ENCODE results near the gene DCST2. TPM values are rescaled to one million over a fixed set of nuclear protein-coding genes. Genes with fewer than 3 reads are reported as not detected.
A peak's percentile ranks its signal among the peaks of the same experiment; 100 is the strongest.

Gene DCST2
- total and polyA plus RNA-seq, 7 donors, result 0.27 to 2.0 (median 0.43) TPM; not detected in 3

DNA sequence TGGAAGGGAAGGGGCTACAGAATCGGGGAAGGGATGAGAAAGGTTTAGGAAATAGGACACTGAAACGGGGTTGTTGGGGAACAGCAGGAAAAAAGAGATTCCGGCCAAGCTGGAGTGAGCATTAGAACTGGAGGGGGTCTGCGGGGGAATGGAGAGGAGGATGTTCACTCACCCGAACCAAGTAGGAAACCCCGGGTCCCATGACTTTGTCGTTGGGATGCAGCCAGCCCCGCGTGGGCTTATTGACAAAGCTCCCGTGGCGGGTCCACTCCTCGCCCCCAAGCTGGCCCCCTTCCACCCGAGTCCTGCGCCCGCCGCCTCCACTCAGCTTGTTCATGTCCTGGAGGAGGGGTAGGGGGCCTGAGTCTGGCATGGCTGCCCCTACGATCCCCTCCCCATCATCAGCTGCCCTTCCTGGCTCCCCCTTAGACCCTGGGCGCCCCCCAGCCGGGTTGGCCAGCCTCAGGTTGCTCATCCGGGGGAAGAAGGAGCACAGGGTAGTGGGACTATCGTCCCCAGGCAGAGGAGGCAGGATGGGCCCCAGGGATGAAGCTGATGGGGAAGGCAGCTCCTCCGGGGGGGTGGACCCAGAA is 63.6 kb downstream of the DCST2 start:
- peak overlapping the region; percentile 95 to 98 (median 96) for H3K27ac ChIP-seq
- peaks cover 0 to 56% (median 51%) of the 10 kb centered on the region in 4 donors for H3K4me1 ChIP-seq
- TF ChIP-seq, protein P1, sequence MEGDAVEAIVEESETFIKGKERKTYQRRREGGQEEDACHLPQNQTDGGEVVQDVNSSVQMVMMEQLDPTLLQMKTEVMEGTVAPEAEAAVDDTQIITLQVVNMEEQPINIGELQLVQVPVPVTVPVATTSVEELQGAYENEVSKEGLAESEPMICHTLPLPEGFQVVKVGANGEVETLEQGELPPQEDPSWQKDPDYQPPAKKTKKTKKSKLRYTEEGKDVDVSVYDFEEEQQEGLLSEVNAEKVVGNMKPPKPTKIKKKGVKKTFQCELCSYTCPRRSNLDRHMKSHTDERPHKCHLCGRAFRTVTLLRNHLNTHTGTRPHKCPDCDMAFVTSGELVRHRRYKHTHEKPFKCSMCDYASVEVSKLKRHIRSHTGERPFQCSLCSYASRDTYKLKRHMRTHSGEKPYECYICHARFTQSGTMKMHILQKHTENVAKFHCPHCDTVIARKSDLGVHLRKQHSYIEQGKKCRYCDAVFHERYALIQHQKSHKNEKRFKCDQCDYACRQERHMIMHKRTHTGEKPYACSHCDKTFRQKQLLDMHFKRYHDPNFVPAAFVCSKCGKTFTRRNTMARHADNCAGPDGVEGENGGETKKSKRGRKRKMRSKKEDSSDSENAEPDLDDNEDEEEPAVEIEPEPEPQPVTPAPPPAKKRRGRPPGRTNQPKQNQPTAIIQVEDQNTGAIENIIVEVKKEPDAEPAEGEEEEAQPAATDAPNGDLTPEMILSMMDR (IDR thresholded peaks at IDR 0.05), result no peak
- no peak for TF ChIP-seq POLR2AphosphoS5 (IDR thresholded peaks at IDR 0.05)
- no peak for TF ChIP-seq EP300 (IDR thresholded peaks at IDR 0.05)
- no peak for TF ChIP-seq POLR2A (IDR thresholded peaks at IDR 0.05)
- H3K36me3 ChIP-seq, result peaks cover 19 to 36% (median 27%) of the 10 kb centered on the region in 4 donors
- no peaks in the 10 kb centered on the region for H3K27me3 ChIP-seq
- WGBS, 2 donors, result 56 to 70% methylated on average over 22 of the region's 22 CpGs
- H3K4me3 ChIP-seq, result peak overlapping the region; percentile 36 to 50 (median 45)
- H3K9me3 ChIP-seq, result no peaks in the 10 kb centered on the region
- no peak for DNase-seq
- intact Hi-C loops (cut with DNase I), result loop anchor here (5.0 kb wide), 1 partner anchor 92 kb away; the partner anchor contains the start of gene EFNA4

DNA sequence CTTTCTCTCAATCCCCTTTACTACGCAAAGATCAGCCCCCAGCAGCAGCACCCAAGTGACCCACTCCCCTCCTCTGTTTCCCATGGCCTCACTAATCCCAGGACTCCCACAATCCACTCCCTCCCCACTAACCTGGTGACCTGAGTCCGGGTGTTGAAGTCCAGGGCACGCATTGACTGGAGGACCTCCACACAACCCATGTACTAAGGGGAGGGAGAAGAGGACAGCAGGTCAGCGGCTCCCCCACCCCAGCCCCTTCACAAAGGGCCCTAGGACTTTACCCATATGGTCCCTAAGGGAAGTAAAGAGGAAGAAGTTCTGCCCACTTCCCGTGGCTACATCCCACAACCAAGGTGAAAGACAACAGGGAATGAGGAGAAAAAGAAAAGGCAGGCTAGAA is 64.3 kb downstream of the DCST2 start:
- Histone ChIP-seq H3K27me3 (no peaks in the 10 kb centered on the region), H3K27ac (peak overlapping the region; percentile 95 to 98 (median 96)), H3K9me3 (no peaks in the 10 kb centered on the region), H3K36me3 (peaks cover 19 to 43% (median 32%) of the 10 kb centered on the region in 4 donors), H3K4me3 (peak overlapping the region in 3 of 4 donors; percentile 42 to 50 (median 48)), H3K4me1 (peaks cover 0 to 56% (median 51%) of the 10 kb centered on the region in 4 donors)
- DNase-seq, result no peak
- TF ChIP-seq, protein P1 (IDR thresholded peaks at IDR 0.05), result no peak
- TF ChIP-seq EP300 (IDR thresholded peaks at IDR 0.05) (no peak), POLR2AphosphoS5 (IDR thresholded peaks at IDR 0.05) (no peak), POLR2A (IDR thresholded peaks at IDR 0.05) (no peak)
- intact Hi-C loops (cut with DNase I), result no loop called here
- WGBS, 2 donors, result 76 to 84% methylated on average over 5 of the region's 5 CpGs

DNA sequence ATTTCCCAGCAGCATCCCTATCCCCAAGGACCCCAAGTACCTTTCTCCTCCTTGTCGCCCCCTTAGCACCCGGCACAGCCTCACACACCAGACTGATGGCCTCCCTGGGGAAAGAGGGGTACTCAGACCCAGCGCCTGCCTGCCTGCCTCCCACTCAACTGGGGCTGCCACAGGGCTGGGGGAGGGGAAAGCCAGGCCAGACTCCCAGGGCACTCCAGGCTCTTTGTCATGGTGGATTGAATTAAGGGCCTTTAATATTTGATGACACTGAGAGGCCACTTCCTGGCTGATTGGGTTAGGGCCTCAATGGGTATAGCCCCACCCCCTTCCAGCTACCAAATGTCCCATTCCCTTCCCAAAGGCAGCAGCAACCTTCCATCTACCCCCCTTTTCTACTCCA is 64.8 kb downstream of the DCST2 start:
- Histone ChIP-seq H3K4me1 (peaks cover 0 to 56% (median 51%) of the 10 kb centered on the region in 4 donors), H3K9me3 (no peaks in the 10 kb centered on the region), H3K36me3 (peaks cover 19 to 49% (median 37%) of the 10 kb centered on the region in 4 donors), H3K4me3 (peak overlapping the region in 2 of 4 donors; percentile 48 to 50), H3K27me3 (no peaks in the 10 kb centered on the region), H3K27ac (peak overlapping the region; percentile 95 to 98 (median 96))
- WGBS, 2 donors, result 89 to 97% methylated on average over 3 of the region's 3 CpGs
- intact Hi-C loops (cut with DNase I), result no loop called here
- no peak for DNase-seq
- TF ChIP-seq, protein P1 (IDR thresholded peaks at IDR 0.05), result no peak
- TF ChIP-seq POLR2A (IDR thresholded peaks at IDR 0.05) (no peak), EP300 (IDR thresholded peaks at IDR 0.05) (no peak), POLR2AphosphoS5 (IDR thresholded peaks at IDR 0.05) (no peak)

Small RNA genes within 50 kb of the gene (small RNA-seq; reads per million reads assigned to genes)
- 0 reads per million in 3 donors for gene MIR4258

Other genes with a start within 250 kb of the DCST2 start
- 10 to 100 TPM in 3 of 4 donors, 1 to 10 TPM in 1; 9.4 to 27.7 (median 17.7) TPM for gene KCNN3, start 163.5 kb downstream of the DCST2 start, total RNA-seq
- gene KCNN3, start 163.5 kb downstream of the DCST2 start, polyA plus RNA-seq, result 1 to 10 TPM in 1 of 3 donors, under 1 TPM in 2; 0.23 to 1.5 (median 0.60) TPM
- 10 to 100 TPM; 11.1 to 19.6 (median 13.7) TPM for gene PMVK, start 97.1 kb downstream of the DCST2 start, total RNA-seq
- gene PMVK, start 97.1 kb downstream of the DCST2 start, polyA plus RNA-seq, result 10 to 100 TPM; 53.1 to 54.1 (median 53.2) TPM
- gene PBXIP1, start 77.7 kb downstream of the DCST2 start, total RNA-seq, result 100 to 1,000 TPM; 178 to 251 (median 201) TPM
- 10 to 100 TPM in 2 of 3 donors, 1 to 10 TPM in 1; 8.3 to 66.2 (median 13.2) TPM for gene PBXIP1, start 77.7 kb downstream of the DCST2 start, polyA plus RNA-seq
- gene PYGO2, start 72.0 kb downstream of the DCST2 start, total RNA-seq, result 10 to 100 TPM; 15.0 to 23.3 (median 16.6) TPM
- gene PYGO2, start 72.0 kb downstream of the DCST2 start, polyA plus RNA-seq, result 10 to 100 TPM; 13.6 to 26.9 (median 16.8) TPM
- gene SHC1, start 63.0 kb downstream of the DCST2 start, total RNA-seq, result 10 to 100 TPM; 49.2 to 80.4 (median 57.0) TPM
- gene SHC1, start 63.0 kb downstream of the DCST2 start, polyA plus RNA-seq, result 10 to 100 TPM; 58.5 to 75.2 (median 63.1) TPM
- 10 to 100 TPM; 10.2 to 35.7 (median 25.7) TPM for gene CKS1B, start 59.1 kb downstream of the DCST2 start, total RNA-seq
- 100 to 1,000 TPM in 1 of 3 donors, 10 to 100 TPM in 2; 73.3 to 104 (median 95.5) TPM for gene CKS1B, start 59.1 kb downstream of the DCST2 start, polyA plus RNA-seq
- gene FLAD1, start 50.4 kb downstream of the DCST2 start, total RNA-seq, result 10 to 100 TPM; 17.5 to 22.8 (median 18.5) TPM
- 10 to 100 TPM; 24.6 to 36.5 (median 27.7) TPM for gene FLAD1, start 50.4 kb downstream of the DCST2 start, polyA plus RNA-seq
- not detected for gene LENEP, start 40.2 kb downstream of the DCST2 start, total RNA-seq
- under 1 TPM in 1 of 3 donors, not detected in 2; 0.39 TPM for gene LENEP, start 40.2 kb downstream of the DCST2 start, polyA plus RNA-seq
- gene ZBTB7B, start 31.0 kb downstream of the DCST2 start, total RNA-seq, result 10 to 100 TPM; 24.4 to 35.3 (median 29.5) TPM
- 100 to 1,000 TPM in 2 of 3 donors, 10 to 100 TPM in 1; 71.5 to 342 (median 141) TPM for gene ZBTB7B, start 31.0 kb downstream of the DCST2 start, polyA plus RNA-seq
- gene DCST1, start within 50 bp of the DCST2 start, total RNA-seq, result under 1 TPM in 1 of 4 donors, not detected in 3; 0.16 TPM
- under 1 TPM in 1 of 3 donors, not detected in 2; 0.09 TPM for gene DCST1, start within 50 bp of the DCST2 start, polyA plus RNA-seq
- gene ADAM15, start 17.5 kb upstream of the DCST2 start, total RNA-seq, result 10 to 100 TPM; 42.6 to 66.7 (median 53.1) TPM
- gene ADAM15, start 17.5 kb upstream of the DCST2 start, polyA plus RNA-seq, result 100 to 1,000 TPM in 1 of 3 donors, 10 to 100 TPM in 2; 37.8 to 186 (median 55.9) TPM
- 1 to 10 TPM; 1.6 to 5.0 (median 3.1) TPM for gene EFNA4, start 30.0 kb upstream of the DCST2 start, total RNA-seq
- gene EFNA4, start 30.0 kb upstream of the DCST2 start, polyA plus RNA-seq, result 10 to 100 TPM; 10.2 to 22.2 (median 12.0) TPM
- gene EFNA3, start 45.1 kb upstream of the DCST2 start, total RNA-seq, result 1 to 10 TPM in 3 of 4 donors, under 1 TPM in 1; 0.27 to 3.0 (median 1.9) TPM
- gene EFNA3, start 45.1 kb upstream of the DCST2 start, polyA plus RNA-seq, result 1 to 10 TPM; 8.4 to 9.0 (median 8.5) TPM
- gene EFNA1, start 94.1 kb upstream of the DCST2 start, total RNA-seq, result 10 to 100 TPM; 15.5 to 22.5 (median 16.4) TPM
- gene EFNA1, start 94.1 kb upstream of the DCST2 start, polyA plus RNA-seq, result 100 to 1,000 TPM in 1 of 3 donors, 10 to 100 TPM in 2; 34.7 to 112 (median 48.1) TPM
- gene SLC50A1, start 102.1 kb upstream of the DCST2 start, total RNA-seq, result 10 to 100 TPM in 3 of 4 donors, 1 to 10 TPM in 1; 8.0 to 21.4 (median 14.0) TPM
- gene SLC50A1, start 102.1 kb upstream of the DCST2 start, polyA plus RNA-seq, result 100 to 1,000 TPM in 1 of 3 donors, 10 to 100 TPM in 2; 46.8 to 151 (median 77.4) TPM
- gene DPM3, start 106.8 kb upstream of the DCST2 start, total RNA-seq, result 100 to 1,000 TPM in 3 of 4 donors, 10 to 100 TPM in 1; 29.2 to 144 (median 127) TPM
- 100 to 1,000 TPM; 143 to 220 (median 196) TPM for gene DPM3, start 106.8 kb upstream of the DCST2 start, polyA plus RNA-seq
- 100 to 1,000 TPM in 3 of 4 donors, 10 to 100 TPM in 1; 72.9 to 119 (median 110) TPM for gene KRTCAP2, start 139.5 kb upstream of the DCST2 start, total RNA-seq
- gene KRTCAP2, start 139.5 kb upstream of the DCST2 start, polyA plus RNA-seq, result 100 to 1,000 TPM in 2 of 3 donors, 10 to 100 TPM in 1; 74.2 to 245 (median 114) TPM
- gene TRIM46, start 140.1 kb upstream of the DCST2 start, total RNA-seq, result 1 to 10 TPM in 1 of 4 donors, under 1 TPM in 3; 0.16 to 3.0 (median 0.52) TPM
- gene TRIM46, start 140.1 kb upstream of the DCST2 start, polyA plus RNA-seq, result under 1 TPM in 2 of 3 donors, not detected in 1; 0.60 to 0.92 TPM
- 10 to 100 TPM in 3 of 4 donors, 1 to 10 TPM in 1; 9.6 to 43.5 (median 18.5) TPM for gene THBS3, start 174.1 kb upstream of the DCST2 start, total RNA-seq
- 10 to 100 TPM in 1 of 3 donors, 1 to 10 TPM in 2; 3.5 to 13.4 (median 6.0) TPM for gene THBS3, start 174.1 kb upstream of the DCST2 start, polyA plus RNA-seq
- gene MTX1, start 174.9 kb upstream of the DCST2 start, total RNA-seq, result 10 to 100 TPM; 15.5 to 29.8 (median 27.7) TPM
- 10 to 100 TPM; 51.7 to 69.7 (median 53.2) TPM for gene MTX1, start 174.9 kb upstream of the DCST2 start, polyA plus RNA-seq
- gene ENTREP3, start 221.7 kb upstream of the DCST2 start, total RNA-seq, result 10 to 100 TPM; 11.8 to 44.0 (median 16.0) TPM
- gene ENTREP3, start 221.7 kb upstream of the DCST2 start, polyA plus RNA-seq, result 10 to 100 TPM in 1 of 3 donors, 1 to 10 TPM in 2; 5.4 to 17.6 (median 6.5) TPM
- gene SCAMP3, start 228.6 kb upstream of the DCST2 start, total RNA-seq, result 10 to 100 TPM; 25.1 to 45.3 (median 36.5) TPM
- gene SCAMP3, start 228.6 kb upstream of the DCST2 start, polyA plus RNA-seq, result 10 to 100 TPM; 11.6 to 56.4 (median 22.8) TPM
- gene CLK2, start 239.7 kb upstream of the DCST2 start, total RNA-seq, result 10 to 100 TPM; 21.4 to 33.2 (median 25.3) TPM
- 10 to 100 TPM in 2 of 3 donors, 1 to 10 TPM in 1; 7.2 to 45.9 (median 14.4) TPM for gene CLK2, start 239.7 kb upstream of the DCST2 start, polyA plus RNA-seq
- gene HCN3, start 243.7 kb upstream of the DCST2 start, total RNA-seq, result 1 to 10 TPM; 1.2 to 5.5 (median 2.3) TPM
- 1 to 10 TPM in 2 of 3 donors, under 1 TPM in 1; 0.69 to 8.6 (median 1.2) TPM for gene HCN3, start 243.7 kb upstream of the DCST2 start, polyA plus RNA-seq

Data from sigmoid colon (tissue), 7 donors.